ENCODE data around the gene ADAMTS17. TPM values are rescaled to one million over a fixed set of nuclear protein-coding genes. Genes with fewer than 3 reads are reported as not detected.

Gene ADAMTS17
- total and polyA plus RNA-seq, 3 donors from 2014 or later, result 6.8 to 17.8 (median 12.4) TPM

DNA sequence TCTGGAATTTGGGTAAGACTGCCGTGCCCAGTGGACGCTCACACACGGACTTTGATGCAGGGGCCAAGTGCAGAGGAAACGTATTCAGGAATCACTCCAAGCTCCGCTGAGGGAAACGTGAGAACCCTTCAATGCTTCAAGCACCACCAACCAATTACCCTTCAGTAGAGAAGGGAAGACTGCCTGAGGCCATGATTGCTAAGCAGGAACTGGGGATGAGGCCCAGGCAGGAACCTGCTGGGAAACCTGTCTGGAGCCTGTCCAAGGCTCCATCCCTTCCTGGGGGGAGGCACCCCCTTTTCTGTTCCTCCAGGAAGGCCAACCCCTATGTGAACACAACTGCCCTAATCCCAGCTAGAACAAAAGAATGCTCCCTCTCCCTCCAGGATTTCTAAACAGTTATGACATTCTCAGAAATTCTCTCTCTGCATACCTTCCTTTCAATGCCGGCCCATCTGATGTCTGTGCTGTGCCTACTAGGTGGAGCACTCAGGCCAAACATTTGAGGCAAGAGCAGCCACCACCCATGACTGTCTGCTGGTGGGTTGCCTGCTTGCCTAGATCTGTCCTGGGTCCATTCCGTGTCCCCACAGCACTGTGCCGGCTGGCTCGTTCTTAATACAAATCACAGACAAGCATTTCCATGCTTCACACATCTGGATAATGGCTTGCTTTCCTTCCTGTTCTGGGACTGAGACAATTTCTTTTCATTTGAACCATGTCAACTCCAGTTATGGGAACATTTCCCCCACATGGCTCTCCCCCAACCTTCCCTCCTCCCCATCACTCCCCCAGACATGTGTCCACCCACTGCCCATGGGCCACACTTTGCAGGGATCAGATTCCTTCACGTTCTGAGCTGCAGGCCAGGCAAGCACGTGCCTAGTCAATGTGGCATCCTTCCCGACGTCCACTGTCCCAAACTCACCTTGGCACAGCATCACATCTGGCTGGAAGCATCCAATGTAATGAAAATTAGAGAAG, 149.4 kb downstream of the ADAMTS17 start:
- Histone ChIP-seq H3K27me3 (no peaks in the 10 kb centered on the region), H3K36me3 (ENCODE audit: low read depth, missing control alignments) (no peaks in the 10 kb centered on the region), H3K9me3 (no peaks in the 10 kb centered on the region), H3K4me3 (no peak overlapping the region), H3K4me1 (no peaks in the 10 kb centered on the region), H3K27ac (no peak overlapping the region)
- intact Hi-C loops (cut with DNase I; ENCODE audit: low total_unique reads), result no loop called here
- no peak for TF ChIP-seq POLR2A (IDR thresholded peaks at IDR 0.05)
- TF ChIP-seq, protein P1, sequence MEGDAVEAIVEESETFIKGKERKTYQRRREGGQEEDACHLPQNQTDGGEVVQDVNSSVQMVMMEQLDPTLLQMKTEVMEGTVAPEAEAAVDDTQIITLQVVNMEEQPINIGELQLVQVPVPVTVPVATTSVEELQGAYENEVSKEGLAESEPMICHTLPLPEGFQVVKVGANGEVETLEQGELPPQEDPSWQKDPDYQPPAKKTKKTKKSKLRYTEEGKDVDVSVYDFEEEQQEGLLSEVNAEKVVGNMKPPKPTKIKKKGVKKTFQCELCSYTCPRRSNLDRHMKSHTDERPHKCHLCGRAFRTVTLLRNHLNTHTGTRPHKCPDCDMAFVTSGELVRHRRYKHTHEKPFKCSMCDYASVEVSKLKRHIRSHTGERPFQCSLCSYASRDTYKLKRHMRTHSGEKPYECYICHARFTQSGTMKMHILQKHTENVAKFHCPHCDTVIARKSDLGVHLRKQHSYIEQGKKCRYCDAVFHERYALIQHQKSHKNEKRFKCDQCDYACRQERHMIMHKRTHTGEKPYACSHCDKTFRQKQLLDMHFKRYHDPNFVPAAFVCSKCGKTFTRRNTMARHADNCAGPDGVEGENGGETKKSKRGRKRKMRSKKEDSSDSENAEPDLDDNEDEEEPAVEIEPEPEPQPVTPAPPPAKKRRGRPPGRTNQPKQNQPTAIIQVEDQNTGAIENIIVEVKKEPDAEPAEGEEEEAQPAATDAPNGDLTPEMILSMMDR (IDR thresholded peaks at IDR 0.05), result no peak
- DNase-seq, result no peak
- WGBS, 2 donors, result 92 to 94% methylated on average over 14 of the region's 14 CpGs

DNA sequence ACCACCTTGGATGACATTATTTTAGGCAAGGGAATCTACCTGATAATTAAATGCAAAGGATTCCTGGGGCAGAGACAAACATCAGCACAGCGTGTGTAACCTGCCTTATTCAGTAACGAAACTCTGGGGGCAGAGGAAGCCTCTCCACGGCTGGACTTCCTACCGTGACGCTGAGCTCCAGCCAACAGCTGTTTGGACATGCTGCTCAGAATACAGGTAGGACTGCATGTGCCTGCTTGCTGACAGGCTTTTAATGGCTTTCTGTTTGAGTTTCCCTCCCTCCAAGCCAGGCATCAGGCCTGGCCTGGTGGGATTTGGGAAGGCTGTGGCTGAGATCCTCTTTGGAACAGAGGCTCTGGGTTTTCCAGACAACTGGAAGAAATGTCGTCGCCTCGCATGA, 150.6 kb downstream of the ADAMTS17 start:
- Histone ChIP-seq H3K27ac (no peak overlapping the region), H3K9me3 (no peaks in the 10 kb centered on the region), H3K4me1 (no peaks in the 10 kb centered on the region), H3K36me3 (ENCODE audit: low read depth, missing control alignments) (no peaks in the 10 kb centered on the region), H3K27me3 (no peaks in the 10 kb centered on the region), H3K4me3 (no peak overlapping the region)
- intact Hi-C loops (cut with DNase I; ENCODE audit: low total_unique reads), result no loop called here
- TF ChIP-seq, protein P1 (IDR thresholded peaks at IDR 0.05), result no peak
- no peak for TF ChIP-seq POLR2A (IDR thresholded peaks at IDR 0.05)
- 73 to 96% methylated on average over 3 to 8 of the region's 8 CpGs for WGBS, 2 donors
- no peak for DNase-seq

DNA sequence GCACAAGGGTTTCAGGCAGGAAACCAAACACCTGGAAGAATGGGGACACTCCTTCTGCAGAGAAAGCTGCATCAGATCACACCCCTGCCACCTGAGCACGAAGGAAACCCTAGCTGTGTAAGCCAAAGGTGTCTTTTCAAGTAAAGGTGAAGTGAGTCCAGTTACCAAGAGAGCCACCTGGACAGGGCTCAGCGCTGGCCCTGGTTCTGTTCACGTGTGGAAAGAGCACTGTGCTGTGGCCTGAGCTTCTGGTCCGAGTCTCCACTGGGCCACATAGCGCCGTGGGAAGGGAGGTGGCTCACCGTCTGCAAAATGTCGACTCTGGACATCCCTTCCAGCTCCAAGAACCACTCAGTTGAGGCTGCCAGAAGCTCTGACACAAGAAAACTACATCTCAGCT, 151.1 kb downstream of the ADAMTS17 start:
- Histone ChIP-seq H3K27me3 (no peaks in the 10 kb centered on the region), H3K36me3 (ENCODE audit: low read depth, missing control alignments) (no peaks in the 10 kb centered on the region), H3K4me3 (no peak overlapping the region), H3K9me3 (no peaks in the 10 kb centered on the region), H3K27ac (no peak overlapping the region), H3K4me1 (no peaks in the 10 kb centered on the region)
- intact Hi-C loops (cut with DNase I; ENCODE audit: low total_unique reads), result no loop called here
- 89 to 93% methylated on average over 8 of the region's 8 CpGs for WGBS, 2 donors
- TF ChIP-seq POLR2A (IDR thresholded peaks at IDR 0.05), result no peak
- TF ChIP-seq, protein P1 (IDR thresholded peaks at IDR 0.05), result no peak
- no peak for DNase-seq

DNA sequence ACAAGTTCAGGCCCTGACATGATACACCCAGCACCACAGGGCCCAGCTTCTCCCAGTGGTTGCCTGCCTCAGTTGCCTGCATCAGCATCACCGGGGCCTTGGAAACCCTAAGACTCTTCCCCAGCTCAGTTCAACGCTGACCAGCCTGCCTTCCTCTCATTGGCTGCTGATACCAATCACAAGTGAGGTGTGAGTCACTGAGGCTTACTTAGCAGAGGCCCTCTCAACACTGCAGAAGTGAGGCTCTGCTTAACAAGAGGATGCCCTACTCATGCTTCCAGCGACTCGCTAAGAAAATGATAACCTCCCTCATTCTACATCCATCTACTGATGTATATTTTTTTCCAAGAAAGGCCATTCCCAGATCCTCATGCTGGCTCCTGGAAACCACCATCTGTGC, 151.9 kb downstream of the ADAMTS17 start:
- no peak for DNase-seq
- intact Hi-C loops (cut with DNase I; ENCODE audit: low total_unique reads), result no loop called here
- H3K36me3 ChIP-seq (ENCODE audit: low read depth, missing control alignments), result no peaks in the 10 kb centered on the region
- no peaks in the 10 kb centered on the region for H3K9me3 ChIP-seq
- WGBS, 2 donors, result 92 to 94% methylated on average over 4 of the region's 4 CpGs
- no peaks in the 10 kb centered on the region for H3K4me1 ChIP-seq
- TF ChIP-seq POLR2A (IDR thresholded peaks at IDR 0.05), result no peak
- TF ChIP-seq, protein P1 (IDR thresholded peaks at IDR 0.05), result no peak
- no peak overlapping the region for H3K27ac ChIP-seq
- no peaks in the 10 kb centered on the region for H3K27me3 ChIP-seq
- no peak overlapping the region for H3K4me3 ChIP-seq

All from testis (tissue), 3 donors.